Activated CD8-positive, alpha-beta memory T cell treated with anti-CD3 and anti-CD28 coated beads for 1 hour (primary cell): Measurements from ENCODE around the gene RELL1.

Experiments used
- DNase-seq, 2 donors: peaks; one replicate each; pipeline ENCODE4 v3.0.0-alpha.2; 2020; ENCODE audit warnings: low read depth in 1 of 2; ENCODE audit errors: extremely low read depth in 1 of 2

Gene RELL1

DNA sequence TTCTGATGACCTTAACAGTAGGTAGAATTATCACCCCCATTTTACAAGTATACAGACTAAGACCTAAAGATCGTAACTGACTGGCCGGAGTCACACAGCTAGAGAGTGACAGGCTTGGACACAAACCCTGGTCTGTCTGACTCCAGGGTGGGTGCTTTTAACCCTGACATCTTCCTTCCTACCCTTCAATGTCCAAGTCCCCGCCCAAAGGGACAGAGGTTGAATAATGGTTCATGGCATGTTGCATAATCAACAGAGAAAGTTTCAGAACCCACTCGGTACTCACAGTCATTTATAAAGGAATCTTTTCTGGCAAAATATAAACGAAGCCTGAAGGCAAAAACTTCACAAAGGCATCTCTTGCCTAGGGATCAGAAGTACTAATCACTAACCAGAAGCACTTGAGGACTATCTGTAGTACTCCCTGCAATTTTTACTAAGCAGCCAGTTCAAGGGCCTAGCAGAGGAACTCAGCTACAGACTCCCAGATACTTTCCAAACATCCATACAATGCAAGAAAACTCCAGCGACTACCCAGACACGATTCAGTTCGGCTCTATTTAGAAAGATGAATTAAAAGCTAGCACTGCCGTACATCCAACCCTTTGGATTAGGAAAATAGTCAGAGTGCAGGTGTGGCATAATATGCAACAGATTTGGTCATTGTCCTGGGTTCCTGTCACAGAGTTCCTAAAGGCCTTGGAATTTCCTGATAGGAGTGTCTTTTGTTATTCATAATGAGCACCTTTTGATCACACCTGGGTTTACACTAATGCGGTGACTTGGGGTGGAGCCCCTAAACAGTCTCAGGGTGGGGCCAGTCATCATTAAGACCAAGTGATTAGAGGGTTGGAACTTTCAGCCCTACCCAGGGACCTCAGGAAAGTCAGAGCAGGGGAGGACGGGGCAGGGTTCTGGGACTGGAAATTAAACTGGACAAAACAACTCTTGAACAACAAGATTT is 44.0 kb downstream of the RELL1 start:
- DNase-seq, result no peak

DNA sequence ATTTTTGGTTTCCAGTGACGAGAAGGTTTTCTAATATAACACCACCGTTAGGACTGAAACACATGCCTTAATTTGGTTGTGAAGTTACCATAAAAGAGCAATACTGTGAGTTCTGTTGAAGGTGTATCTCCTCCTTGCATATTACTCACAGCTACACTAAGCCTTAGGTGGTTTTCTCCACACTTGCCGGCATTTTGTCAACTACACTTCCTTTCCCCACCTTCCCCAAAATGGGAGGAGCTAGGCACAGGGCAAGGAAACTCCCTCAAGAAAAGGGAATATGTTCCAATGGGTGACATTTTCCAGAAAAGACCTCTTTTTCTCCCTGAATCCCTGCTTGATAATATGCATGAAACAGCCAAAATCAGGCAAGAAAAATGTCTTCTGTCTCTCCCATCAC is 44.8 kb downstream of the RELL1 start:
- no peak for DNase-seq

DNA sequence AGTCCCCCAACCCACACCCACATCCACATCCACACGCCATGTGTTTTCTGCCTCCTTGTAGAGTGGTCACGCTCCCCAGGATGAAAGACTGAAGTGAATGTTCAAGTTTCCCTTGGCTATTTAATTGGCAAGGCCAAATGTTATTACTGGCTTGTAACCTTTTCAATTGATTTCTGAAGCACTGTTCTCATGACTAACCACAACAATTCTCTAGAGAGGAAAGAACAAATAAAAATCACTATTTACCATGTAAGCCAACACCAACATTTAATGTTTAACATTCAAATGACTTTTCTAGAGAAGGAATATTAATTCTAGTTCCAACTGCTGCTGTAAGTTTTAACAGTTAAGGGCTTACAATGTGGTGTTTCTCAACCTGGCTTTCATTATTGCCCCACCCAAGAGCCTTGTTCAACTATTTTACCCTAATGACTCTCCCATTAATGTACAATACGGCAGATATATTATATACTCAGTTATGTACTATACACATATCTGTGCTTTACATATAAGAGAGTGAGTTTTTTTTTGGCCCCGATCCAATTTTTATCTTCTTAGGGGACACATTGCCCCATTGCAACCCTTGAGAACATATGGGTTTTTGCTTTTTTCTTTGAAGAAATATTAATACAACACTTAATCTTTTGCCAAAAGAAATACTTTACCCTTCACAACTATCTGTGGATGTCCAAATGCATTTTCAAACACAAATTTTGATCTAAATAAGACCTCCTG is 46.5 kb downstream of the RELL1 start:
- DNase-seq, result no peak

DNA sequence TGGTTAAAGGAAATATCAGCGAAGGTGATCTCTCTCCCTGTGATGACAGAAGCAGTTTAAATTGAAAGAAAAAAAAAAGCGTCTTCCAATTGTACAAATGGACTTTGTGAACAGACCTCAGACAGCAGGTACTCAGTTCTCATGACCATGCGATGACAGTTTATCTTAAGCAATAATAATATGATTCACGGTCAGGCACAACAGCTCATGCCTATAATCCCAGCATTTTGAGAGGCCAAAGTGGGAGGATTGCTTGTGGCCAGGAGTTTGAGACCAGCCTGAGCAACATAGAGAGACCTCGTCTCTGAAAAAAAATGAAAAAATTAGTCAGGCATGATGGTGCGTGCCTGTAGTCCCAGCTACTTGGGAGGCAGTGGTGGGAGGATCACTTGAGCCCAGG is 51.0 kb downstream of the RELL1 start:
- DNase-seq, result no peak

DNA sequence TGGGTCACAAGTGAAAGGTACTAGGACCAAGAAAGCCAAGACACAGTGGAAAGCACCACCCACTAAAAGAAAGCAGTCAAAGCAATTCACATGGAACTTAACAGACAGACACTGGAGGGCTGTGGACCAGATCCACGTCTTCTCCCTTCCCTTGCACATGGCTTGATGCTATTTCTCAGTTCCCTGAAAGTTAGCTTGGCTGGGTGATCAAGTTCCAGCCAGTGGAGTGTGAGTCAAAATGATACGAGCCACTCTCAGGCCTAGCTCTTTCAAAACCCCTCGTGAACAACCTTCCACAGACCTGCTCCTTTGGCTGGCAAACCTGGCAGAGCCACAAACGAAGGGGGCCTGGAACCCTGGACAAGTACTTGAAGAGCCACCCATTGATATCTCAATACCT is 52.0 kb downstream of the RELL1 start:
- no peak for DNase-seq

DNA sequence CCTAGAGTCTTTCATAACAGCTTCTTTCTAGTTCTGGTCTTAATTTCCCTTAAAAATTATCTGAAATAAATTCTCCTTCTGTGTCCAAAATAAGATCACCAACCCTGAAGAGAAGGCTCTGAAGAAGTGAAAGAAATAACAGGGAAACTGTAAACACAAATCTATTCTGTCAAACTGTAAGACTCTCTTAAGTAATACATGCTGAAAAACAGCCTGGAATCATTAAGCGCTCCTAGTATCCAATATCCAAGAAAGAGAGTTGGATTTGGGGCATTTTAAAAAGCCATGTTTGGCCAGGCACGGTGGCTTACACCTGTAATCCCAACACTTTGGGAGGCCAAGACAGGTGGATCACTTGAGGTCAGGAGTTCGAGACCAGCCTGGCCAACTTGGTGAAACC is 53.3 kb downstream of the RELL1 start:
- DNase-seq, result no peak

DNA sequence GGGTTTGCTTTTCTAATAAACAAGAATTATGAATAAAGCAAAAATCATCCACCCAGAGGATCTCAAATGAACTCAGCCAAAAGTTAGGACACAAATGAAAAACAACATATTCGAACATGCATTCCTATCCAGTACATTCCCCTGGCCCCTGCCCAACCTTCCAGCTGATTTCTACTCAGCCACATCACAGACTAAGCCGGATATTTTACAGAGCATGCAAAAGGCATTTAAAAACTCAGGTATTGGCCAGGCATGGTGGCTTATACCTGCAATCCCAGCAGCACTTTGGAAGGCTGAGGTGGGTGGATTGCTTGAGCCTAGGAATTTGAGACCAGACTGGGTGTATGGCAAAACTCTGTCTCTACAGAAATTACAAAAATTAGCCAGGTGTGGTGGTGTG is 54.6 kb downstream of the RELL1 start:
- DNase-seq, result no peak

DNA sequence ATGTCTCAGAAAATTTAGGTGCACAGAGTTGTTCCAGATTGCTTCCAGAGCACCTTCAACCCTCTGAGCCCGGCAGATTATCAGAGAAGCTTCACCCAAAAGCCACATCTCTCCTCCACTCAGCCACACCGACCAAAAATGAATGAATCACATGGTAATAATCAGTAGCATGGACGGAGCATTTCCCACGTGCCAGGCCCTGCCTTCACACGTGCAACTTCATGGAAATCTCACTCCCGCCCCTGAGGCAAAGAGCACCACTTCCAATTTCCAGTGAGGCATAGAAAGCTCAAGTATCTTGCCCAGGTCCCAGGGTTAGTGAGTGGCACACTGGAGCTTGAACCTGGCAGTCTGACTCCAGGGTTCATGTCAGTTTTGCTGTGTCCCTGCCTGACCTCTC is 56.5 kb downstream of the RELL1 start:
- DNase-seq, result no peak

DNA sequence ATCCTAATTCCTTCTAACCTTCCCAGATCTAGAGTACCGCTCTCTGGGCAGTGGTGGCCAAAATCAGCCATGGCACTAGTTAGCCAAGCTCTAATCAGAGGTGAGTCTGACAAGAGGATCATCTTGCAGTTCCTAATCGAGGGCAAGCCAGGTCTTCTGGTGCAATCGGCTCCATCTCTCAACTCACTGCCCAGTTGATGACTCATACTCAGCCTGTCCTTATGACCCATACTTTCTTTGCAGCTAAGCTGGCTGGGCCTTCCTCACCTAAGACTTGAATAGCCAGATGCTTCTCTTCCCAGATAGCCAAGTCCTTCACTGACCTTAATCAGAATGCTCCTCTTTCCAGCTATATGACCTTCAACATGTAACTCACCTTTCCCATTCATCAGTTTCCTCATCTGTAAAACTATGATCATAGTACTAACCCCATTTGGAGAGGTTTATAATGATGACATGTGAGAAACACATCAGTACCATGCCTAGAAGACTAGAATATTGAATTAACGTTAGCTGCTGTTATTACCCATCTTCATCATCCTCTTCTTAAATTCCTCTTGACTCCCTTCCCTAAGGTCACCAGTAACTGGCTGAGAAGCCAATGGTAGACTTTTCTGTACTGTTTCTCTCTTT is 57.1 kb downstream of the RELL1 start:
- DNase-seq, result no peak

DNA sequence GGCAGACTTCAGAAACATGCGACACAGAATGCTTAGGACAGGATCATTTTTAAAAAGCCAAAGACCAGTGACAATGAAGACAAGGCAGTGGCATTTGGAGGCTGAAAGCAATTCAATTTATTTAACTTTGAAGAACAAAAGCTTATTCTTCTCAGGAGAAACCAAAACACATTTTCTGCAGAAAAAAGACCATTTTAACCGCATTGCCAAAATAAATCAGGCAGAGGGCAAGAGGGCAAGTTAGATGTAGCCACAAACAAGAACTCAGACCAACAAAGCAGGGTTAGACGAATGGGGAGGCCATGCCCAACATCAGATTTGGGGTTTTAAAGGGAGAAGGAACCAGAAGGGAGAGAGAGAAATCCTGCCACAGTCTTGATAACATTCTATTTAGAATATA is 58.9 kb downstream of the RELL1 start:
- no peak for DNase-seq

DNA sequence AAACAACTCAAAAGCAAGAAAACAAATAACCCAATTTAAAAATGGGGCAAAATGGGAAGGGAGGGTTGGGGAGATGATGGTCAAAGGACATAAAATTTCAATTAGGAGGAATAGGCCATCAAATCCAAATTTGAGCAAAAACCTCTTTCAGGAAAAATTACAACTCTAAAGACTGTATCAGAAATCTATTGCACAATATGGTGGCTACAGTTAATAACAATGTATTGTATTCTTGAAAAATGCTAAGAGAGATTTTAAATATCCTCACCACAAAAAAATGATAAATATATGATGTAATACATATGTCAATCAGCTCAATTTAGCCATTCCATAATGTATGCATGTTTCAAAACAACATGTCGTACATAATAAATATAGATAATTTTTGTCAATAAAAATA is 60.7 kb downstream of the RELL1 start:
- no peak for DNase-seq

DNA sequence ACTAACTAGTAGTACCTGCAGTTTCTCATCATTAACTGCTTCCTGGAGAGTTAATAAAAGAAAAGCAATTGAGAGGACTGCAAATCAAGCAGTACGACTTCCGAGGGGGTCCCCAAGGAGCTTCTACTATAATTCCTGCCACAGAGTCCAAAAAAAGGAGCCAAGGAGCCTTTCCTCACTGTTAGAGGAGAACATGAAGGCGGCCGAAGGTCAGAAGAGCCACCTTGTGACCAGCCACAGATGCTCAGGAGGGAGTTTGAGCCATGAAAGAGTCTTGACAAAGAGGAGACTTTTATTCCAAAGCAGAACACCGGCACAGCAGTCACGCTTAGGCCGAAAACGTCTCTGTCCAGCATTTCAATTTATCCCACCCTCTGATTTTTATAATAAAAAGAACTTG is 62.2 kb downstream of the RELL1 start:
- no peak for DNase-seq

DNA sequence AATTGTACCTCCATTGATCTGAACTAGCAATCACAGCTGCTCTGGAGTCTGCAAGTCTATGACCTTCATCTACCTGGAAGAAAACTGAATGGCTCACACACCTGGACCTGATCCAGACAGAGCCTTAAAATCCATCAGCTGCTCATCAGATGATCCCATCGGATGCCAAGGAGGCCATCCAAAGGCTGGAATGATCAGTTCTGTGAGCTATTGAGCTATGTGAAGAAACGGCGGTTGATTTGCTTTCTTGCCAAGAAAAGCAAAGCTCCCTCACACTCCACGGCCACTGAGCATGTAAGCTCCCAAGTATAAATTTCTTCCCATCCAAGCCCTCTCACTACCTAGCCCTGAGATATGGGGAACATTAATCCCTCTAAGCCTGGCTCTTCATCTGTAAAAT is 63.1 kb downstream of the RELL1 start:
- DNase-seq, result no peak

DNA sequence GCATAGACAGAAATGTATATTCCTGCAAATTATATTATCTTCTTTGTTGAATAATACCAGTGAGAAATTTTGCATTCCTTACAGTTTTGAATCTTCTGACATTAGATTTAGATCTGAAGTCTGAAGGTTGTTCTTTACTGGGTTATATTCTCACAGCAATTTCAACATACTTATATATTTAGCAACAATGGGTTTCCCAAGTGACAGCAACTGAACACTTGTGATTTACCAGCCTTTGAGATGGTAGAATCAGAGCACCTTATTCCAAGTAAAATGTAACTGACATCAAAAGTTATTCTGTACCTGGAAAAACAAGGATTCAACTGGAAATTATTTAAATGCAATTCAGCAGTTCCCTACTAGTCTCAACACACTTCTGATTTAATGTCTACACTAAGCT is 66.0 kb downstream of the RELL1 start:
- DNase-seq, result no peak

DNA sequence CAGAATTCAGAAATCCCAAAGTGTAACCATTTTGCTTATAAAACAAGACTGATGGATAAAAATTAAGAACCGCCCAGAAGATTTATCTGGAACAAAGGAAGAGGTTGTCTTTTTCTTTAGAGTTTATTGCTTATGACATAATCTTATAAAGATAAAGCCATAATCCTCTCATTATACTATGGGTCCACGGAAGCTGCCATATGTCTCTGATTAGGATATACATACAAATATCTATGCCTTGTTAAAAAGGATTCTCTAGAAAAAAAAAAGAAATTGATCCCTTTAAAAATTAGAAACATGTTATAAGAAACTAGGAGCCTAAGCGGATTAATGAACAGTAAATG is 70.5 kb downstream of the RELL1 start:
- no peak for DNase-seq

DNA sequence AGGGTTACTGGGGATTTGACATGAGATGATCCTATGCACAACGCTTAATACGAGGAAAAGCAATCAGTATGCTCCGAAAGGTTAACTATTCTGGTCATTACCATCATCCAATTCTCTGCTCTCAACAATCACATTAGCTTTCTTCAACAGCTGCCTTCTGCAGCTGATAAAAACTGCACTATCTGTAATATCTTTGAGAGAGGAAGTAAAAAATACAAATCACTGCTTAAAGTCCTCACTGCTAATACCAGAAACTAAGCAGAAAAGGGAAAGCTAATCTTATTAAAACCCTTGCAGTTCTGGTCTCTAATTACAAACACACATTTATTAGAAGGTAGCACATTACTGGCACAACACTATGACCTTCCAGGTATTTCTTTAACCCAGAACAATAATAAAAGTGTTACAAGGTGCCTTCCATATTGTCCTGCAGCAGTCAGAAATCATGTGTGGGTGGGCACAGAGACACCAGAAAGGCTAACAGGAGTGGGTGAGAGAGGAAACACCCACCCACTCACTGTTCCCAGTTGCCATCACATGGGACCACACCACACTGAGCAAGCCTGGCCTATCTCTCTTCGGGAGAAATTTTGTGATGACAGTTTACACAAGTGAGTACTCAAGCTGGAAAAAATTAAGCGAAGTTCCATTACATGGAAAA is 71.0 kb downstream of the RELL1 start:
- DNase-seq, result no peak

DNA sequence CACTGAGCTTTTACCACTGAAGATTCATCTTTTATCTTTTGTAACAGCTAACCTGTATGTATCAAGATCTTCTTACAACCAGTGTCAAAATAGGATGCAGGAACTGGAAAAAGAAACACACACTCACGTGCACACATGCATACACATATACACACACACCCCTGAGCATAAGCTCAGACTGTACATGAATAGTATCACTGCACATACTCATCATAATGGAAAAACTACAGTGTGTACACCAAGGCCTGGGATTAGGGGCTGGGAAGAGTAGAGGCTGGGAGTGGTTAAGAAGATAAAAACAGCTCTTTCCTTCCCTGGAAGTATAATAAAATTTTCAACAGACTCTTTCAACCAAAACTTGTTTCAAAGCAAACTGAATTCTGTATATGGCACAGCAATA is 73.4 kb downstream of the RELL1 start:
- DNase-seq, result no peak

DNA sequence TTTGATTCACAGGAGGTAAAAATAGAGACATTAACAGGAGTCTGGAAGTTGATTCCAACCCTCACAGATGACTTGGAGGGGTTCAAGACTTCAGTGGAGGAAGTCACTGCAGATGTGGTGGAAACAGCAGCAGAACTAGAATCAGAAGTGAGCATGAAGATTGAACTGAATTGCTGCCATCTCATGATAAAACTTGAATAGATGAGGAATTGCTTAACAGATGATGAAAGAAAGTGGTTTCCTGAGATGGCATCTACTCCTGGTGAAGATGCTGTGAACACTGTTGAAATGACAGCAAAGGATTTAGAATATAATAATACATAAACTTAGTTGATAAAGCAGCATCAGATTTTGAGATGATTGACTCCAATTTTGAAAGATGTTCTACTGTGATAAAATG is 76.5 kb downstream of the RELL1 start:
- DNase-seq, result no peak

DNA sequence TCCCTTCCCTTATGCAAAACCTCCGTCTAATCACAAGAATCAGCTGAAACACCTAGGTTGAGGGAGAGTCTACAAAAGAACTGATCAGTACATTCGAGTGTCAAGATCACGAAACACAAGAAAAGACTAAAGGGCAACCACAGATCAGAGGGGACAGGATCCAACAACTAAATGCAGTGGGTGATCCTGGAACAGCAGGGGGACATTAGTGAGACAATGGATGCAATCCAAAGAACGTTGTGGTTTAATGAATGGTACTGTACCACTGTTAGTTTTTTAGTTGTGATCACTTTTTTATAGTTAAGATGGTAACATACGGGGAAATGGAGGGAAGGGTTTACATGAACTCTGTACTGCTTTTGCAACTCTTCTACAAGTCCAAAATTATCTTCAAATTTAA is 79.2 kb downstream of the RELL1 start:
- no peak for DNase-seq

DNA sequence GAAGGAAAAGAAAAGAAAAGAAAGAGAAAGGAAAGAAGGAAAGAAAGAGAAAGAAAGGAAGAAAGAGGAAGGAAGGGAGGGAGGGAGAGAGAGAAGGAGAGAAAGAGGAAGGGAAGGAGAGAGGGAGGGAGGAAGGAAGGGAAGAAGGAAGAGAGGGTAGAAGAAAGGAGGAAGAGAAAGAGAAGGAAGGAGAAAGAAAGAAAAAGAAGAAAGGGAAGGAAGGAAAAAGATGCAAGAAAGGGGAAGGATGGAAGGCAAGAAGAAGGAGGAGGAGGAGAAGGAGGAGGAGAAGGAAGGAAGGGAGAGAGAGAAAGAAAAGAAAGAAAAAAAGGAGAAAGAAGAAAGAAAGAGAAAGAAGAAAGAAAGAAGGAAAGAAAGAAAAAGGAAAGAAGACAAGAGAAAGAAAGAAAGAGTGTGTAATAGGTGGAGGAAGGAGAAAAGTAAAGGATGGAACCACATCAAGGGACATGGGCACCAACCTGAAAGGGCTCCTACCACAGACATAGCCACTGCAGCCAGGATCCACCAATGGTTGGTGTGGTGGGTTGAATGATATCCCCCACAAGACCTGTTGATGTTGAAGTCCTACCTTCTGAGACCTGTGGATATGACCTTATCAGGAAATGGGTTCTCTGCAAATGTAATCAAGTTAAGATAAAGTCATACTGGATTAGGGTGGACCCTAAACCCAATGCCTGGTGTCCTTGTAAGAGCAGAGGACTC is 80.2 kb downstream of the RELL1 start:
- no peak for DNase-seq

DNA sequence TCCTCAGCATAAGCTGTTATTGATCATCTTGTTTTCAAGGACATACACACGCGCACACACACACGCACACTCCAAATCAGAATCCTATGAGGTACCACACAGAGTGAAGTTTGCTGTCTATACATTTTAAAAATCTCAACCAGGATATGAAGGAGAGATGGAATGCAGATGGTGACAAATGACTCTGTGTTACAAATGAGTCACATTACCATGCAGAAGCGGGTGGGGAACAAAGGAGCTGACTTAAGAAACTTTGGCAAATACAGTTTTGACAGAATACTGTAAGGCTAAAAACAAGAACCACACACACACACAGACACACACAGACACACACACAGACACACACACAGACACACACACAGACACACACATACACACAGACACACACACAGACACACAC is 81.7 kb downstream of the RELL1 start:
- no peak for DNase-seq
